Loucy (cell line): ENCODE data around the gene ANP32B.

ENCODE experiments used
- H2AFZ ChIP-seq: fragments of 200-600 bp; sonication (generic); 2 replicates; pipeline ENCODE4 v1.6.0; 2016; ENCODE audit warnings: antibody characterized with exemption, mild to moderate bottlenecking, low read length, moderate library complexity
- H3F3A ChIP-seq: fragments of 200-600 bp; 2 replicates; pipeline ENCODE4 v1.6.0; 2016; ENCODE audit warnings: antibody characterized with exemption, low read depth, mild to moderate bottlenecking
- H3K27me3 ChIP-seq: fragments of 200-600 bp; sonication (generic); 2 replicates; pipeline ENCODE4 v1.6.1; 2014; ENCODE audit warnings: low read length, mild to moderate bottlenecking; ENCODE audit not compliant: insufficient read depth, poor library complexity, severe bottlenecking
- H3K36me3 ChIP-seq: fragments of 200-600 bp; sonication (generic); 2 replicates; pipeline ENCODE4 v1.6.1; 2016; ENCODE audit warnings: low read length; ENCODE audit not compliant: insufficient read depth
- H3K4me1 ChIP-seq: fragments of 200-600 bp; sonication (generic); 2 replicates; pipeline ENCODE4 v1.5.1; 2014; ENCODE audit warnings: low read length, mild to moderate bottlenecking; ENCODE audit not compliant: insufficient read depth, poor library complexity, severe bottlenecking
- H3K4me2 ChIP-seq: fragments of 200-600 bp; sonication (generic); 2 replicates; pipeline ENCODE4 v1.6.0; 2014; ENCODE audit warnings: antibody characterized with exemption, low read length, low read depth, mild to moderate bottlenecking; ENCODE audit not compliant: poor library complexity, severe bottlenecking
- H3K4me3 ChIP-seq: fragments of 200-600 bp; sonication (generic); 2 replicates; pipeline ENCODE4 v1.5.1; 2014; ENCODE audit warnings: low read length, mild to moderate bottlenecking, mixed read lengths; ENCODE audit not compliant: poor library complexity, severe bottlenecking
- H3K79me2 ChIP-seq: fragments of 200-600 bp; sonication (generic); 2 replicates; pipeline ENCODE4 v1.6.1; 2014; ENCODE audit warnings: low read length; ENCODE audit not compliant: insufficient read depth
- H3K9ac ChIP-seq: fragments of 200-600 bp; sonication (generic); 2 replicates; pipeline ENCODE4 v1.6.0; 2014; ENCODE audit warnings: mild to moderate bottlenecking, low read depth, low read length, moderate library complexity; ENCODE audit not compliant: poor library complexity, severe bottlenecking
- H3K9me2 ChIP-seq: fragments of 200-600 bp; sonication (generic); replicated peaks from 2 replicates; pipeline ENCODE4 v1.6.1; 2016; ENCODE audit warnings: low read depth, low read length, mixed read lengths
- H3K9me3 ChIP-seq: fragments of 200-600 bp; sonication (generic); 2 replicates; pipeline ENCODE4 v1.6.1; 2014; ENCODE audit warnings: mild to moderate bottlenecking, antibody characterized with exemption, low read length, low read depth; ENCODE audit not compliant: insufficient read depth
- H4K20me1 ChIP-seq: fragments of 200-600 bp; sonication (generic); 2 replicates; pipeline ENCODE4 v1.6.0; 2014; ENCODE audit warnings: antibody characterized with exemption, low read length, mild to moderate bottlenecking; ENCODE audit not compliant: insufficient read depth, poor library complexity, severe bottlenecking
- EZH2phosphoT487 ChIP-seq: fragments of 200-600 bp; IDR thresholded peaks from 2 replicates; pipeline ENCODE4 v1.6.1; 2018; ENCODE audit warnings: antibody characterized with exemption, mild to moderate bottlenecking, moderate library complexity, borderline replicate concordance
- TF ChIP-seq, protein P1 (sequence below): fragments of 200-600 bp; sonication (generic); conservative IDR thresholded peaks from 2 replicates; pipeline ENCODE4 v1.5.1; 2014; ENCODE audit warnings: mild to moderate bottlenecking, antibody characterized with exemption, low read length

Gene ANP32B

DNA sequence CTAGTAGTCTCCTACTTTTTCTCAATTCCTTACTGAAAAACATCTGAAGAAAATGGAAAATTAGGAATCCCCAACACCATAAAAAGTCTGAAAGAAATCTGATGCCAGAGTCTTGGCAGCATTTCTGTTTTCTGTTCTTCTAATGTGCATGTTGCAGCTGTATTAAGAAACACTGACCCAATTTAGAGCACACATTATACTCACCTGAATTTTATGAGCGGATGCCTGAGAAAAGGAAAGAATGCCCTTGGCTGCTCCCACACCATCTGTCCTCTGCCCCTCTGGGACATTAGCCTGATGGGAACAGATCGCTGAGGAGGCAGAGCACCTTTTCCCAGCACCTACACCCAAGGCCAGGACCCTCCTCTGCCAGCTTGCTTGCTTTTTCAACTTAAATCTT is 14.1 kb upstream of the ANP32B start:
- H3F3A ChIP-seq = peaks cover 3% of the 10 kb centered on the region; the same call in 1 of the 2 replicates
- no peak overlapping the region for H2AFZ ChIP-seq
- H3K27me3 ChIP-seq = no peaks in the 10 kb centered on the region

DNA sequence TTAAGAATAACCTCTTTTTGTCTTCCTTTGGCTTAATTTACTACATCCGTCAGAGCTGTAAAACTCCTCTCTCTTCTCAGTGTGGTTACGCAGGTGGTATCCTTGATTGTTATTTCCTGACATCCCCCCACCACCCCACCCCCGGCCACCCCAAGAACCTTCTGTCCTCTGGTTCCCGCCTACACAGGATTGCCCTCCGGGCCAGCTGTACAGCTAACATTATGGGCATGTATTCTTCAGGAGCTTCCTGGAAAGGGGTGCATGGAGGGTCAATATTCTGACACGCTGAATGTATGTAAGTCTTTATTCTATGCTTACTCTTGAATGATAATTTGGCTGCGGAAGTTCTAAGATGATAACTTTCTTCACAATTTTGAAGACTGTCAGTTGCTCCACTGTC is 13.0 kb upstream of the ANP32B start:
- no peaks in the 10 kb centered on the region for H3K9me3 ChIP-seq
- no peaks in the 10 kb centered on the region for H3K9me2 ChIP-seq
- H4K20me1 ChIP-seq = no peaks in the 10 kb centered on the region
- peak overlapping the region; percentile 69 for H3K4me2 ChIP-seq
- H2AFZ ChIP-seq = no peak overlapping the region
- H3F3A ChIP-seq = peaks cover 3% of the 10 kb centered on the region; the same call in 1 of the 2 replicates
- H3K27me3 ChIP-seq = no peaks in the 10 kb centered on the region
- TF ChIP-seq, protein P1, sequence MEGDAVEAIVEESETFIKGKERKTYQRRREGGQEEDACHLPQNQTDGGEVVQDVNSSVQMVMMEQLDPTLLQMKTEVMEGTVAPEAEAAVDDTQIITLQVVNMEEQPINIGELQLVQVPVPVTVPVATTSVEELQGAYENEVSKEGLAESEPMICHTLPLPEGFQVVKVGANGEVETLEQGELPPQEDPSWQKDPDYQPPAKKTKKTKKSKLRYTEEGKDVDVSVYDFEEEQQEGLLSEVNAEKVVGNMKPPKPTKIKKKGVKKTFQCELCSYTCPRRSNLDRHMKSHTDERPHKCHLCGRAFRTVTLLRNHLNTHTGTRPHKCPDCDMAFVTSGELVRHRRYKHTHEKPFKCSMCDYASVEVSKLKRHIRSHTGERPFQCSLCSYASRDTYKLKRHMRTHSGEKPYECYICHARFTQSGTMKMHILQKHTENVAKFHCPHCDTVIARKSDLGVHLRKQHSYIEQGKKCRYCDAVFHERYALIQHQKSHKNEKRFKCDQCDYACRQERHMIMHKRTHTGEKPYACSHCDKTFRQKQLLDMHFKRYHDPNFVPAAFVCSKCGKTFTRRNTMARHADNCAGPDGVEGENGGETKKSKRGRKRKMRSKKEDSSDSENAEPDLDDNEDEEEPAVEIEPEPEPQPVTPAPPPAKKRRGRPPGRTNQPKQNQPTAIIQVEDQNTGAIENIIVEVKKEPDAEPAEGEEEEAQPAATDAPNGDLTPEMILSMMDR = no peak
- TF ChIP-seq EZH2phosphoT487 = 0 out of 2 replicates have a peak, but pooled peaks have one; percentile 22
- H3K4me3 ChIP-seq = peak overlapping the region; percentile 64
- peaks cover 22% of the 10 kb centered on the region for H3K79me2 ChIP-seq
- no peaks in the 10 kb centered on the region for H3K36me3 ChIP-seq
- H3K4me1 ChIP-seq = peaks cover 38% of the 10 kb centered on the region
- H3K9ac ChIP-seq = peak overlapping the region; percentile 61

More for the DNA sequence above, 14.1 kb upstream of the ANP32B start:
- H3K4me2 ChIP-seq = peak overlapping the region; percentile 69
- no peaks in the 10 kb centered on the region for H4K20me1 ChIP-seq
- peak overlapping the region; percentile 61 for H3K9ac ChIP-seq
- no peaks in the 10 kb centered on the region for H3K36me3 ChIP-seq
- no peaks in the 10 kb centered on the region for H3K9me3 ChIP-seq
- no peak overlapping the region for H3K4me3 ChIP-seq
- TF ChIP-seq, protein P1 = no peak
- TF ChIP-seq EZH2phosphoT487 = no peak
- H3K79me2 ChIP-seq = peaks cover 18% of the 10 kb centered on the region
- no peaks in the 10 kb centered on the region for H3K9me2 ChIP-seq
- peaks cover 43% of the 10 kb centered on the region for H3K4me1 ChIP-seq

DNA sequence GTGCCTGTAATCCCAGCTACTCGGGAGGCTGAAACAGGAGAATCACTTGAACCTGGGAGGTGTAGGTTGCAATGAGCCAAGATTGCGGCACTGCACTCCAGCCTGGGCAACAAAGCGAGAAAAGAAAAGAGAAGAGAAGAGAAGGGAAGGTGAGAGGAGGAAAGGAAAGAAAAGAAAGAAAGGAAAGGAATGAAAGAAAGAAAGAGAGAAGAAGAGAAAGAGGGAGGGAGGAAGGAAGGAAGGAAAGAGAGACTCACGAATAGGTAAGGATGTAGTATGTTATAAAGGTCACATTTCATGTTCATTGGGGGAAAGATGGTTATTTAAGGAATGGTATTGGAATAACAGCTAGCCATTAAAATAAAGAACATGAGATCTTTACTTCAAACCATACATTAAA is 10.4 kb upstream of the ANP32B start:
- H4K20me1 ChIP-seq = no peaks in the 10 kb centered on the region
- no peaks in the 10 kb centered on the region for H3K27me3 ChIP-seq
- no peak overlapping the region for H2AFZ ChIP-seq
- H3F3A ChIP-seq = peaks cover 3% of the 10 kb centered on the region; the same call in 1 of the 2 replicates
- no peaks in the 10 kb centered on the region for H3K9me2 ChIP-seq
- no peak overlapping the region for H3K9ac ChIP-seq
- TF ChIP-seq, protein P1 = no peak
- TF ChIP-seq EZH2phosphoT487 = no peak
- H3K9me3 ChIP-seq = no peaks in the 10 kb centered on the region
- no peaks in the 10 kb centered on the region for H3K36me3 ChIP-seq
- H3K79me2 ChIP-seq = peaks cover 32% of the 10 kb centered on the region
- peak overlapping the region; percentile 62 for H3K4me2 ChIP-seq
- peaks cover 35% of the 10 kb centered on the region for H3K4me1 ChIP-seq
- peak overlapping the region; percentile 20 for H3K4me3 ChIP-seq
